NCI-H146 treated with DMSO at 0.1 percent for 48 hours (cell line): ENCODE data around the gene SIX1.

Source experiments
- DNase-seq: peaks from one replicate; lab custom pipeline; 2025; ENCODE audit not compliant: unreplicated experiment; lab: John Stamatoyannopoulos, UW

Gene SIX1

GRCh38 chr14:60596139-60596538, 53.1 kb downstream of the SIX1 start:
- DNase-seq = no peak

- no peak for DNase-seq
These were observed 55.2 kb downstream of the SIX1 start for GRCh38 chr14:60594062-60594461.
